C4-2B (cell line): ENCODE data around the gene PRSS3.

Source experiments
- CTCF ChIP-seq: fragments of 450-650 bp; conservative IDR thresholded peaks from 2 replicates; pipeline ENCODE4 v1.5.1; 2017; ENCODE audit warnings: mild to moderate bottlenecking
- ZFX ChIP-seq: fragments of 450-650 bp; IDR thresholded peaks from 2 replicates; pipeline ENCODE4 v1.6.1; 2017

- TF ChIP-seq CTCF: no peak
- TF ChIP-seq ZFX: no peak
Observed at GRCh38 chr9:33843312-33843961, 48.1 kb downstream of the PRSS3 start.
